HepG2 (cell line): ENCODE data around the gene ETFA. TPM values are rescaled to one million over a fixed set of nuclear protein-coding genes. Genes with fewer than 3 reads are reported as not detected.
A peak's percentile ranks its signal among the peaks of the same experiment; 100 is the strongest.

Experiments
- ATAC-seq: fragments of 200-7000 bp; cut with Tn5 transposase; 3 replicates; pipeline ENCODE4 v1.9.1; 2020; ENCODE audit warnings: mild to moderate bottlenecking, moderate library complexity
- BruUV-seq: library from RNA; stranded (reverse); fragments of 400-500 nt; replicated peaks from 2 replicates; lab custom pipeline; 2021; lab: Mats Ljungman, UMichigan
- CTCF ChIA-PET: fragments of 300-600 bp; formaldehyde crosslinking; extraction: SDS; loops from one replicate; lab custom pipeline; 2021; ENCODE audit warnings: low total read pairs, inconsistent platforms, low intra/inter-chr PET ratio; lab: Yijun Ruan, JAX
- POLR2A ChIA-PET: fragments of 350-600 bp; sonication (Branson Sonifier 250); formaldehyde crosslinking; loops from one replicate; lab custom pipeline; 2020; ENCODE audit warnings: antibody characterized with exemption, inconsistent platforms; lab: Yijun Ruan, JAX
- DNase-seq: peaks from one replicate; pipeline ENCODE4 v3.0.0-alpha.2; 2015; ENCODE audit warnings: low spot score
- FAIRE-seq: peaks from 3 replicates; lab custom pipeline; 2011; peaks lifted over from hg19 to GRCh38; lab: Jason Lieb, UNC
- H2AFZ ChIP-seq: one replicate; pipeline ENCODE4 v1.6.1; 2011; ENCODE audit warnings: low read length, inconsistent platforms
- H3K27ac ChIP-seq: fragments of 300-600 bp; 3 replicates; pipeline ENCODE4 v1.8.0; 2011; ENCODE audit warnings: mixed run types, mild to moderate bottlenecking, mixed read lengths, low read length, inconsistent platforms; ENCODE audit not compliant: insufficient read depth; ENCODE audit errors: extremely low read length
- H3K27me3 ChIP-seq, 2 experiments: fragments of 200-600 bp in 1 of 2; 2 replicates in 1 of 2; 3 replicates in 1 of 2; pipeline versions ENCODE4 v1.6.0 to v1.8.0; 2011; ENCODE audit warnings: low read length in 2 of 2, mild to moderate bottlenecking in 2 of 2, moderate library complexity in 2 of 2, inconsistent platforms in 1 of 2; ENCODE audit not compliant: insufficient read depth in 2 of 2, control insufficient read depth in 1 of 2
- H3K36me3 ChIP-seq, 2 experiments: fragments of 200-600 bp in 1 of 2; replicated peaks in 1 of 2; 2 replicates in 1 of 2; 3 replicates in 1 of 2; pipeline versions ENCODE4 v1.5.1 to v1.8.0; 2011; ENCODE audit warnings: low read length in 2 of 2, inconsistent platforms in 1 of 2; ENCODE audit not compliant: insufficient read depth in 2 of 2, control insufficient read depth in 1 of 2
- H3K4me1 ChIP-seq: 2 replicates; pipeline ENCODE4 v1.5.1; 2012; ENCODE audit warnings: low read length, inconsistent platforms; ENCODE audit not compliant: insufficient read depth
- H3K4me2 ChIP-seq: 2 replicates; pipeline ENCODE4 v1.6.0; 2011; ENCODE audit warnings: low read depth, low read length, inconsistent platforms
- H3K4me3 ChIP-seq, 3 experiments: fragments of 200-600 bp in 1 of 3; sonication (generic), shearing (Covaris generic) in 1 of 3; replicated peaks in 1 of 3; 2 replicates each; pipeline ENCODE4 v1.5.1; 2011 to 2016; ENCODE audit warnings: low read length in 3 of 3, inconsistent platforms in 2 of 3, low read depth in 2 of 3, mild to moderate bottlenecking in 2 of 3, control low read depth in 1 of 3, mixed read lengths in 1 of 3; ENCODE audit not compliant: insufficient read depth in 1 of 3
- H3K79me2 ChIP-seq: one replicate; pipeline ENCODE4 v1.6.1; 2011; ENCODE audit warnings: low read length, inconsistent platforms; ENCODE audit not compliant: insufficient read depth
- H3K9ac ChIP-seq: 2 replicates; pipeline ENCODE4 v1.6.0; 2011; ENCODE audit warnings: mild to moderate bottlenecking, low read depth, low read length, inconsistent platforms; ENCODE audit not compliant: insufficient read depth
- H3K9me3 ChIP-seq: 2 replicates; pipeline ENCODE4 v1.5.1; 2012; ENCODE audit warnings: mild to moderate bottlenecking, low read length
- H4K20me1 ChIP-seq: 2 replicates; pipeline ENCODE4 v1.6.0; 2011; ENCODE audit warnings: inconsistent platforms, mild to moderate bottlenecking, low read length, moderate library complexity; ENCODE audit not compliant: insufficient read depth
- ZNF281 ChIP-seq: sonication (generic); formaldehyde crosslinking; IDR thresholded peaks from 2 replicates; pipeline ENCODE4 v1.4.0; 2020; ENCODE audit warnings: missing genetic modification reagents, borderline replicate concordance
- ZNF318 ChIP-seq: sonication (generic); formaldehyde crosslinking; IDR thresholded peaks from 2 replicates; pipeline ENCODE4 v1.4.0; 2020; ENCODE audit warnings: mild to moderate bottlenecking, missing genetic modification reagents
- WGBS: methylation state at CpG from one replicate; pipeline ENCODE4 v1.1.6; 2017; ENCODE audit warnings: low lambda C conversion rate; 5-methylcytosine and 5-hydroxymethylcytosine counted together
- in situ Hi-C: cut with HindIII; loops from 2 replicates; pipeline ENCODE4 v1.10.0; 2017; ENCODE audit warnings: low pct_unique_long_range_greater_than_20kb; ENCODE audit not compliant: extremely low pct_ligation_motif_present
- intact Hi-C: fragments of 100-400 bp; cut with micrococcal nuclease; formaldehyde crosslinking; loops from one replicate; pipeline ENCODE4 v1.10.0; 2022; ENCODE audit not compliant: unreplicated experiment
- polyA plus RNA-seq, 8 experiments: library from polyadenylated mRNA; depleted of rRNA in 3 of 8; stranded (reverse) in 7 of 8; unstranded in 1 of 8; fragments of >200 nt; fragmentation: Illumina TruSeq in 4 of 8; extraction: Trizol in 4 of 8; gene quantifications; 2 replicates each; pipeline versions ENCODE4 v1.2.1 to v1.2.3, GENCODE V29; 2011 to 2016; ENCODE audit warnings: low read depth in 4 of 8, missing spikeins in 1 of 8, mixed read lengths in 1 of 8; ENCODE audit not compliant: insufficient read depth in 1 of 8
- total RNA-seq, 5 experiments: library from RNA; depleted of rRNA; stranded (reverse); fragments of >200 nt; fragmentation: Illumina TruSeq; extraction: Trizol; gene quantifications; 2 replicates each; pipeline ENCODE4 v1.2.3, GENCODE V29; 2016; ENCODE audit warnings: low read depth in 1 of 5

ETFA gene
- total and polyA plus RNA-seq, 2 of the 13 experiments (the other 11 are each of a cell fraction or from before 2014, with no cell fraction given) = 291 to 396 TPM

GRCh38 chr15:76313731-76314130 lies 2.5 kb upstream of the ETFA start:
- Histone ChIP-seq H3K4me3 (peak overlapping the region in 1 of 3 experiments; percentile 29; a peak in 1 of 6 replicates), H3K27me3 (peaks cover 0 to 4% of the 10 kb centered on the region in 2 experiments; a peak in 1 of 5 replicates), H3K9me3 (no peaks in the 10 kb centered on the region), H3K4me1 (peaks cover 43% of the 10 kb centered on the region), H2AFZ (no peak overlapping the region), H3K9ac (no peak overlapping the region), H3K79me2 (peaks cover 23% of the 10 kb centered on the region), H3K27ac (no peak overlapping the region), H3K4me2 (peak overlapping the region; percentile 53), H4K20me1 (peaks cover 19% of the 10 kb centered on the region), H3K36me3 (no peaks in the 10 kb centered on the region)
- 58% methylated on average over 3 of the region's 5 CpGs for WGBS
- TF ChIP-seq ZNF281 (CRISPR knock-in tag) = 0 out of 2 replicates have a peak, but pooled peaks have one; percentile 27
- TF ChIP-seq ZNF318 = no peak
- no TSS peak for BruUV-seq
- no peak for ATAC-seq
- no peak for DNase-seq
- intact Hi-C loops (no loop called here), in situ Hi-C loops (no loop called here)
- FAIRE-seq = no peak
- ChIA-PET POLR2A (interaction anchor here (4.3 to 5.9 kb wide), 2 partner anchors 16 to 22 kb away, joined by 21 to 132 read pairs; partner anchors contain the start of gene ISL2), CTCF (no interaction called here)
